Fibroblast of skin of scalp (primary cell): ENCODE data around the gene SAG.

Source experiments
- DNase-seq: peaks from one replicate; pipeline ENCODE4 v3.0.0-alpha.2; 2013

The SAG gene

GRCh38 chr2:233289648-233290047 lies 18.0 kb upstream of the SAG start:
- no peak for DNase-seq

GRCh38 chr2:233290051-233290845 lies 17.4 kb upstream of the SAG start:
- DNase-seq = no peak

- no peak for DNase-seq
Measured at GRCh38 chr2:233295891-233296290, 11.7 kb upstream of the SAG start.

- DNase-seq = no peak
Measured at GRCh38 chr2:233297076-233297475, 10.5 kb upstream of the SAG start.

- DNase-seq = no peak
Measured at GRCh38 chr2:233300401-233300800, 7.2 kb upstream of the SAG start.

GRCh38 chr2:233301248-233301647 lies 6.4 kb upstream of the SAG start:
- no peak for DNase-seq

- DNase-seq = no peak
Measured at GRCh38 chr2:233301811-233302210, 5.8 kb upstream of the SAG start.

GRCh38 chr2:233303252-233303651 lies 4.4 kb upstream of the SAG start:
- no peak for DNase-seq

GRCh38 chr2:233311241-233311926 lies 3.8 kb downstream of the SAG start:
- no peak for DNase-seq

- no peak for DNase-seq
Measured at GRCh38 chr2:233312874-233313273, 5.3 kb downstream of the SAG start.

- no peak for DNase-seq
Measured at GRCh38 chr2:233314180-233314925, 6.7 kb downstream of the SAG start.

GRCh38 chr2:233317196-233317943 lies 9.8 kb downstream of the SAG start:
- DNase-seq = no peak

GRCh38 chr2:233319256-233319655 lies 11.6 kb downstream of the SAG start:
- DNase-seq = no peak

GRCh38 chr2:233320470-233320869 lies 12.9 kb downstream of the SAG start:
- DNase-seq = no peak

GRCh38 chr2:233321166-233321565 lies 13.6 kb downstream of the SAG start:
- DNase-seq = no peak

- DNase-seq = no peak
Measured at GRCh38 chr2:233323851-233324250, 16.2 kb downstream of the SAG start.

- DNase-seq = no peak
Measured at GRCh38 chr2:233325256-233325655, 17.6 kb downstream of the SAG start.

- no peak for DNase-seq
Measured at GRCh38 chr2:233325814-233326213, 18.2 kb downstream of the SAG start.

- no peak for DNase-seq
Measured at GRCh38 chr2:233326500-233326899, 18.9 kb downstream of the SAG start.

- no peak for DNase-seq
Measured at GRCh38 chr2:233328922-233329321, 21.3 kb downstream of the SAG start.

GRCh38 chr2:233329489-233330135 lies 22.0 kb downstream of the SAG start:
- DNase-seq = peak; percentile 56

GRCh38 chr2:233331536-233331935 lies 23.9 kb downstream of the SAG start:
- no peak for DNase-seq
